Keratinocyte (primary cell): ENCODE data around the gene CNTLN.

Source experiments
- EZH2 ChIP-seq: IDR thresholded peaks from one replicate; pipeline ENCODE4 v1.6.1; 2012; ENCODE audit warnings: inconsistent platforms, mild to moderate bottlenecking, low read length, moderate library complexity
- TF ChIP-seq, protein P1 (sequence below), 3 experiments: IDR thresholded peaks in 1 of 3; conservative IDR thresholded peaks in 1 of 3; optimal IDR thresholded peaks in 1 of 3; 2 replicates in 2 of 3; 3 replicates in 1 of 3; pipeline versions ENCODE3 to v1.5.1; 2011; ENCODE audit warnings: low read length in 3 of 3, mild to moderate bottlenecking in 3 of 3, moderate library complexity in 2 of 3, control low read depth in 1 of 3, inconsistent platforms in 1 of 3; ENCODE audit not compliant: insufficient read depth in 2 of 3; ENCODE audit errors: extremely low read depth in 1 of 3

DNA sequence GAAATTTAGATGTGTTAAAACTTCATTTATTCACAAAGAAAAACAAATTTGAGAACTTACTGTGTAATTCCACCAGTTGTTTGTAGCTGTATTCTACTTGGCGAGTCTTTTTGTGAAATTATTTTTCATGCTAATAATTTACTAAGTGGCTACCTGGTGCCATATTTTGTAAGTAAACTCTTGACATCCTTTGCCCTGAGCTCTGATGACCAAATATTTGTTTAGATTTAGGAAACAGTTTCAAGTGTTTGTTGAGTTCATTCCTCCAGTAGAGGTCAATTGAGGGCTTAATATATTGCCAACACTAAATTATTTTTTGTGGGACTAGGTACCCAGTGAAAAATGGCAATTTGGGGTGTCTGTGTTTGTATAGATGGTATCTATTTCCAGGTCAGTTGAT is 3.7 kb downstream of the CNTLN start:
- TF ChIP-seq, protein P1, sequence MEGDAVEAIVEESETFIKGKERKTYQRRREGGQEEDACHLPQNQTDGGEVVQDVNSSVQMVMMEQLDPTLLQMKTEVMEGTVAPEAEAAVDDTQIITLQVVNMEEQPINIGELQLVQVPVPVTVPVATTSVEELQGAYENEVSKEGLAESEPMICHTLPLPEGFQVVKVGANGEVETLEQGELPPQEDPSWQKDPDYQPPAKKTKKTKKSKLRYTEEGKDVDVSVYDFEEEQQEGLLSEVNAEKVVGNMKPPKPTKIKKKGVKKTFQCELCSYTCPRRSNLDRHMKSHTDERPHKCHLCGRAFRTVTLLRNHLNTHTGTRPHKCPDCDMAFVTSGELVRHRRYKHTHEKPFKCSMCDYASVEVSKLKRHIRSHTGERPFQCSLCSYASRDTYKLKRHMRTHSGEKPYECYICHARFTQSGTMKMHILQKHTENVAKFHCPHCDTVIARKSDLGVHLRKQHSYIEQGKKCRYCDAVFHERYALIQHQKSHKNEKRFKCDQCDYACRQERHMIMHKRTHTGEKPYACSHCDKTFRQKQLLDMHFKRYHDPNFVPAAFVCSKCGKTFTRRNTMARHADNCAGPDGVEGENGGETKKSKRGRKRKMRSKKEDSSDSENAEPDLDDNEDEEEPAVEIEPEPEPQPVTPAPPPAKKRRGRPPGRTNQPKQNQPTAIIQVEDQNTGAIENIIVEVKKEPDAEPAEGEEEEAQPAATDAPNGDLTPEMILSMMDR (optimal IDR thresholded peaks at IDR 0.05 in 1 of 3, IDR thresholded peaks at IDR 0.05 in 1 of 3, conservative IDR thresholded peaks at IDR 0.05 in 1 of 3; ENCODE audit: extremely low read depth in 1 of 3, insufficient read depth in 2 of 3, low read length in 3 of 3): no peak
- no peak for TF ChIP-seq EZH2
